NCI-H187 treated with DMSO at 0.1 percent for 48 hours (cell line): Measurements from ENCODE around the gene FAF2.
"Not testable (repeated sequence)": the region's sequence is repeated elsewhere in the genome, so short reads cannot be mapped to it uniquely, and the experiment has no call there.

Experiments
- DNase-seq: peaks from one replicate; lab custom pipeline; 2025; lab: John Stamatoyannopoulos, UW

Gene FAF2

GRCh38 chr5:176416965-176417364 is 31.2 kb upstream of the FAF2 start:
- DNase-seq, result no peak

GRCh38 chr5:176418251-176418650 is 29.9 kb upstream of the FAF2 start:
- DNase-seq, result no peak

GRCh38 chr5:176420086-176420485 is 28.1 kb upstream of the FAF2 start:
- no peak for DNase-seq

GRCh38 chr5:176420972-176421544 is 27.1 kb upstream of the FAF2 start:
- no peak for DNase-seq

- DNase-seq, result no peak
Observed at GRCh38 chr5:176424181-176424580, 24.0 kb upstream of the FAF2 start.

GRCh38 chr5:176425138-176425537 is 23.0 kb upstream of the FAF2 start:
- DNase-seq, result no peak

GRCh38 chr5:176425791-176426190 is 22.4 kb upstream of the FAF2 start:
- DNase-seq, result no peak

- no peak for DNase-seq
Observed at GRCh38 chr5:176426876-176427275, 21.3 kb upstream of the FAF2 start.

- DNase-seq, result no peak
Observed at GRCh38 chr5:176427971-176428370, 20.2 kb upstream of the FAF2 start.

GRCh38 chr5:176429972-176430371 is 18.2 kb upstream of the FAF2 start:
- DNase-seq, result no peak

GRCh38 chr5:176432707-176433106 is 15.5 kb upstream of the FAF2 start:
- no peak for DNase-seq

GRCh38 chr5:176436656-176437055 is 11.5 kb upstream of the FAF2 start:
- DNase-seq, result no peak

GRCh38 chr5:176438959-176439757 is 9.0 kb upstream of the FAF2 start:
- no peak for DNase-seq

GRCh38 chr5:176440927-176441706 is 7.1 kb upstream of the FAF2 start:
- DNase-seq, result no peak

GRCh38 chr5:176441921-176442323 is 6.3 kb upstream of the FAF2 start:
- no peak for DNase-seq

- DNase-seq, result not testable (repeated sequence)
Observed at GRCh38 chr5:176442911-176443310, 5.3 kb upstream of the FAF2 start.

GRCh38 chr5:176444742-176445141 is 3.4 kb upstream of the FAF2 start:
- DNase-seq, result no peak

GRCh38 chr5:176446028-176446665 is 2.0 kb upstream of the FAF2 start:
- no peak for DNase-seq

GRCh38 chr5:176446884-176447590 is 1.1 kb upstream of the FAF2 start:
- no peak for DNase-seq

- no peak for DNase-seq
Observed at GRCh38 chr5:176447591-176447977, 601 bp upstream of the FAF2 start.

GRCh38 chr5:176450077-176450476 is 1.9 kb downstream of the FAF2 start:
- DNase-seq, result no peak
